HCT116 (cell line): ENCODE measurements around the gene DENND1C.

Source experiments
- EZH2 ChIP-seq: fragments of 200-600 bp; sonication (generic); IDR thresholded peaks from 2 replicates; pipeline ENCODE4 v1.6.1; 2017; ENCODE audit warnings: antibody characterized with exemption, mixed run types
- JUND ChIP-seq: IDR thresholded peaks from 2 replicates; pipeline ENCODE4 v1.6.1; 2012
- POLR2A ChIP-seq: IDR thresholded peaks from 2 replicates; pipeline ENCODE4 v1.7.0; 2011; ENCODE audit warnings: borderline replicate concordance; ENCODE audit not compliant: insufficient read depth, insufficient read length; ENCODE audit errors: extremely low read depth
- POLR2AphosphoS5 ChIP-seq: IDR thresholded peaks from 2 replicates; pipeline ENCODE4 v1.6.1; 2011; ENCODE audit warnings: mild to moderate bottlenecking, low read depth, low read length, moderate library complexity
- SIN3A ChIP-seq: IDR thresholded peaks from 2 replicates; pipeline ENCODE4 v1.6.1; 2012; ENCODE audit warnings: low read depth
- TCF7L2 ChIP-seq: IDR thresholded peaks from 2 replicates; pipeline ENCODE4 v1.7.0; 2011; ENCODE audit warnings: borderline replicate concordance, inconsistent platforms; ENCODE audit not compliant: insufficient read depth, insufficient read length; ENCODE audit errors: extremely low read depth
- ZNF274 ChIP-seq: fragments of 200-500 bp; sonication (Bioruptor generic); IDR thresholded peaks from 2 replicates; pipeline ENCODE4 v1.6.1; 2014; ENCODE audit warnings: mild to moderate bottlenecking, low read depth, low read length, inconsistent platforms
- TF ChIP-seq, protein P1 (sequence below), 3 experiments: fragments of 200-600 bp in 1 of 3; sonication (generic) in 1 of 3; IDR thresholded peaks in 2 of 3; conservative IDR thresholded peaks in 1 of 3; 2 replicates each; pipeline ENCODE4 v1.5.1; 2012 to 2017; ENCODE audit warnings: low read depth in 2 of 3, low read length in 2 of 3, antibody characterized with exemption in 1 of 3, borderline replicate concordance in 1 of 3, control low read depth in 1 of 3, mild to moderate bottlenecking in 1 of 3, mixed read lengths in 1 of 3, mixed run types in 1 of 3, moderate library complexity in 1 of 3; ENCODE audit not compliant: insufficient read depth in 1 of 3
- TF ChIP-seq, protein P2 (sequence below): IDR thresholded peaks from 2 replicates; pipeline ENCODE4 v1.6.1; 2012
- TF ChIP-seq, protein P3 (sequence below): IDR thresholded peaks from 2 replicates; pipeline ENCODE4 v1.6.1; 2012
- TF ChIP-seq, protein P4 (sequence below): IDR thresholded peaks from 2 replicates; pipeline ENCODE4 v1.6.1; 2011; ENCODE audit warnings: mild to moderate bottlenecking, low read length, moderate library complexity; ENCODE audit not compliant: insufficient replicate concordance; ENCODE audit errors: extremely low read depth

DNA sequence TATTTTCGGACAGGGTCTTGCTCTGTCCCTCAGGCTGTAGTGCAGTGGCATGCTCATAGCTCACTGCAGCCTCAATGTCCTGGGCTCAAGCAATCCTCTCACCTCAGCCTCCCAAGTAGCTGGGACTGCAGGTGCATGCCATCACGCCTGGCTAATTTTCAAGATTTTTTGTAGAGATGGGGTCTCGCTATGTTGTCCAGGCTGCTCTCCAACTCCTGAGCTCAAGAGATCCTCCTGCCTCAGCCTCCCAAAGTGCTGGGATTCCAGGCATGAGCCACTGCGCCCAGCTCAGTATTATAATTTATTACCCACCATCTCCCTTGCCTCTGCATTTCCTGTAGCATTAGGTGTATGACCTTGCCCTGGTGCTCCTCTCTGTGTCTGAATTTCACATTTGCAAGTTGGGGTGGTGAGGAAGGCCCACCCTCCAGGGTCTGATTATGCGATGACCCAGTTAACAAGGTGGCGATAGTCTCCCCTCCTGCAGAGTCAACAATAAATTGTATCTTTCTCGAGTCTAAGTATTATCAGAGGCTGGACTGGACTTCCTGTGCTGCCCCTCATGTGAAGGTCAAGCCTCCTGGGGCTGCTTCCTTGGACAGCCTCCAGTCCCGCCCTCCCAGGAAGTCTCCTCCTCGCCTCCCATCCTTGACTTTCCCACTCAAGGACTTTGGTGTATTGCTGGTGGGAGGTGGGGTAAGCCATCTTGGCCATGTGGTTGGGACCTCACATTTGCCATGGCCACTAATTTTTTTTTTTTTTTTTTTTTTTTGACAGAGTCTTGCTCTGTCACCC, 22.0 kb upstream of the DENND1C start:
- TF ChIP-seq, protein P1, sequence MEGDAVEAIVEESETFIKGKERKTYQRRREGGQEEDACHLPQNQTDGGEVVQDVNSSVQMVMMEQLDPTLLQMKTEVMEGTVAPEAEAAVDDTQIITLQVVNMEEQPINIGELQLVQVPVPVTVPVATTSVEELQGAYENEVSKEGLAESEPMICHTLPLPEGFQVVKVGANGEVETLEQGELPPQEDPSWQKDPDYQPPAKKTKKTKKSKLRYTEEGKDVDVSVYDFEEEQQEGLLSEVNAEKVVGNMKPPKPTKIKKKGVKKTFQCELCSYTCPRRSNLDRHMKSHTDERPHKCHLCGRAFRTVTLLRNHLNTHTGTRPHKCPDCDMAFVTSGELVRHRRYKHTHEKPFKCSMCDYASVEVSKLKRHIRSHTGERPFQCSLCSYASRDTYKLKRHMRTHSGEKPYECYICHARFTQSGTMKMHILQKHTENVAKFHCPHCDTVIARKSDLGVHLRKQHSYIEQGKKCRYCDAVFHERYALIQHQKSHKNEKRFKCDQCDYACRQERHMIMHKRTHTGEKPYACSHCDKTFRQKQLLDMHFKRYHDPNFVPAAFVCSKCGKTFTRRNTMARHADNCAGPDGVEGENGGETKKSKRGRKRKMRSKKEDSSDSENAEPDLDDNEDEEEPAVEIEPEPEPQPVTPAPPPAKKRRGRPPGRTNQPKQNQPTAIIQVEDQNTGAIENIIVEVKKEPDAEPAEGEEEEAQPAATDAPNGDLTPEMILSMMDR (IDR thresholded peaks at IDR 0.05 in 2 of 3, conservative IDR thresholded peaks at IDR 0.05 in 1 of 3; ENCODE audit: borderline replicate concordance in 1 of 3, insufficient read depth in 1 of 3, low read depth in 2 of 3, low read length in 2 of 3), result no peak
- TF ChIP-seq EZH2 (no peak), POLR2A (no peak), TCF7L2 (no peak), SIN3A (no peak), JUND (no peak), POLR2AphosphoS5 (no peak), ZNF274 (no peak)
- TF ChIP-seq, protein P2, sequence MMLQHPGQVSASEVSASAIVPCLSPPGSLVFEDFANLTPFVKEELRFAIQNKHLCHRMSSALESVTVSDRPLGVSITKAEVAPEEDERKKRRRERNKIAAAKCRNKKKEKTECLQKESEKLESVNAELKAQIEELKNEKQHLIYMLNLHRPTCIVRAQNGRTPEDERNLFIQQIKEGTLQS, result no peak
- TF ChIP-seq, protein P3, sequence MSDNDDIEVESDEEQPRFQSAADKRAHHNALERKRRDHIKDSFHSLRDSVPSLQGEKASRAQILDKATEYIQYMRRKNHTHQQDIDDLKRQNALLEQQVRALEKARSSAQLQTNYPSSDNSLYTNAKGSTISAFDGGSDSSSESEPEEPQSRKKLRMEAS, result no peak
- TF ChIP-seq, protein P4, sequence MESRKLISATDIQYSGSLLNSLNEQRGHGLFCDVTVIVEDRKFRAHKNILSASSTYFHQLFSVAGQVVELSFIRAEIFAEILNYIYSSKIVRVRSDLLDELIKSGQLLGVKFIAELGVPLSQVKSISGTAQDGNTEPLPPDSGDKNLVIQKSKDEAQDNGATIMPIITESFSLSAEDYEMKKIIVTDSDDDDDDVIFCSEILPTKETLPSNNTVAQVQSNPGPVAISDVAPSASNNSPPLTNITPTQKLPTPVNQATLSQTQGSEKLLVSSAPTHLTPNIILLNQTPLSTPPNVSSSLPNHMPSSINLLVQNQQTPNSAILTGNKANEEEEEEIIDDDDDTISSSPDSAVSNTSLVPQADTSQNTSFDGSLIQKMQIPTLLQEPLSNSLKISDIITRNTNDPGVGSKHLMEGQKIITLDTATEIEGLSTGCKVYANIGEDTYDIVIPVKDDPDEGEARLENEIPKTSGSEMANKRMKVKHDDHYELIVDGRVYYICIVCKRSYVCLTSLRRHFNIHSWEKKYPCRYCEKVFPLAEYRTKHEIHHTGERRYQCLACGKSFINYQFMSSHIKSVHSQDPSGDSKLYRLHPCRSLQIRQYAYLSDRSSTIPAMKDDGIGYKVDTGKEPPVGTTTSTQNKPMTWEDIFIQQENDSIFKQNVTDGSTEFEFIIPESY, result no peak
